ENCODE measurements around the gene MR1.

Gene MR1

GRCh38 chr1:181033799-181034451 lies at the start of gene MR1:
TSS of gene MR1 (plus strand) at chr1:181033983. CDS start at chr1:181034008, 25 bp downstream.
- DNase-seq, result peak in 1 of 2 donors; percentile 91

DNA sequence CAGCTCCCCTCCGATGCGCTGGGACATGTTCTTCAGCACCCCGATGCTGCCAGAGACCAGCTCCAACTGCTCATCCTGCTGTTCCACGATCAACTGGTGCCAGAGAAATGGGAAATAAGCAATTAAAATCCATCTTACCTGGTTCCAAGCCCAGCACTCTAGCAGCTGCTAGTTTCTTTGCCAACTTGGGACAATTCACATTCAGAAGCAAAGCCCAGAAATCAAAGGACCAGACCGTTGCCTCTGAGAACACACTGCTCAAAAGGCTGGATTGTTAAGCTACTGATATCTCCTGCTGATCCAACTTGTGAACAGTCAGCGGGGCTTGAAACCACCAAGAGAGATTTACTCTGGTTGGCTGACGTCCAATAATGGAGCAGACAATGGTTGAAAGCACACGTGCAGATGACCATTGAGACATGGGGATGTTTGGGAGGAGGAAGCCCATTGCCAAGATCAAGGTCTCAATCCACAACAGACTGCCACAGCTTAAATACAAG lies 45.5 kb upstream of the MR1 start:
- no peak for DNase-seq

GRCh38 chr1:180994262-180994661 lies 39.5 kb upstream of the MR1 start:
- no peak for DNase-seq

GRCh38 chr1:180997843-180998504 lies 35.8 kb upstream of the MR1 start:
- DNase-seq, result no peak

DNA sequence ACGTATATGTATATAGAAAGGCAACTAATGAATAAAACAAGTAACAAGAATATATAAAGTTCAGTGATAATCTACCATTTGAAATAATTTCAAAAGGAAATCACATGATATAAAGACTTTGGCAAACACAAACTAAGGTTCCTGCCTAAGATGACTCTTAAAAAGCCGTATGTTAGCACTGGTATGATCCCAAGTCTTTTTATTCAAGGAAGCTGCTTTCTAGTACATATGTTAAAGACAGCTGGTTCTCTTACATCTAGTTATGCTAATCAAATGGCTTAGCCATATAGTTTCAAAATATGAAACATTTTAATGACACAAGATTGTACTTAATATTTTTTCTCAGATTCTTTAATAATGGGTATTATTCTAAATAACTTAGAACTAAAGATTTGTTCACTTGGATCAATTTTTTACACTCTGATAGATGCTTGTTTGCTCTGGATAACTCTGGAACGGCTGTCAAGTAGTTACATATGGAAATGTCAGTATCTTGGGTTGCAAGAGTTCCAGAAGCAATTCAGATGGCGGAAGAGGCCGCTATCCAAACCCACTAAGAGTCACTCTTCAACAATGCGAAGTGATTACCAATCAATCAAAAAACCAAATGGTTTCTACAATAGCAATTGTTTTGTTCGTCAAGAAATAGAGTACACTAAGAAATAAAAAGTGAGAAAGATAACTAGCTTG lies 32.5 kb upstream of the MR1 start:
- DNase-seq, result no peak

GRCh38 chr1:181002582-181003172 lies 31.1 kb upstream of the MR1 start:
- DNase-seq, result no peak

DNA sequence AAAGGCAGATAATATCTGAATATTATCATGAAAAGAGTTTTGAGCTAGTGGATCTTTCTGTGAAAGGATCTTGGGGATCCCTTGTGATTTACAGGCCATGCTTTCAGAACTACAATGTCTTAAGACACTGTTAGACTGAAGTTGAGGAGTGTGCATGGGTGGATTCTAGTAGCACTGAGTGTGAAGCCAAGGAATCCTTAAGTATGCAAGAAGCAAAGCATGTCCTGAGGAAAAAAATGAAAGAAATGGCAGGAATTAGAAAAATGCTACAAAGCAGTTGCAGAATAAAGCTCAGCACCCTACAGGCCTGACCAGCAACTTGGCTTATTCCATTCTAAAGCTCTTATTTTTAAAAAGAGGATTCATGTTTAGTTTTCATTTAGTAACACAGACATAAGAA lies 23.0 kb upstream of the MR1 start:
- no peak for DNase-seq

DNA sequence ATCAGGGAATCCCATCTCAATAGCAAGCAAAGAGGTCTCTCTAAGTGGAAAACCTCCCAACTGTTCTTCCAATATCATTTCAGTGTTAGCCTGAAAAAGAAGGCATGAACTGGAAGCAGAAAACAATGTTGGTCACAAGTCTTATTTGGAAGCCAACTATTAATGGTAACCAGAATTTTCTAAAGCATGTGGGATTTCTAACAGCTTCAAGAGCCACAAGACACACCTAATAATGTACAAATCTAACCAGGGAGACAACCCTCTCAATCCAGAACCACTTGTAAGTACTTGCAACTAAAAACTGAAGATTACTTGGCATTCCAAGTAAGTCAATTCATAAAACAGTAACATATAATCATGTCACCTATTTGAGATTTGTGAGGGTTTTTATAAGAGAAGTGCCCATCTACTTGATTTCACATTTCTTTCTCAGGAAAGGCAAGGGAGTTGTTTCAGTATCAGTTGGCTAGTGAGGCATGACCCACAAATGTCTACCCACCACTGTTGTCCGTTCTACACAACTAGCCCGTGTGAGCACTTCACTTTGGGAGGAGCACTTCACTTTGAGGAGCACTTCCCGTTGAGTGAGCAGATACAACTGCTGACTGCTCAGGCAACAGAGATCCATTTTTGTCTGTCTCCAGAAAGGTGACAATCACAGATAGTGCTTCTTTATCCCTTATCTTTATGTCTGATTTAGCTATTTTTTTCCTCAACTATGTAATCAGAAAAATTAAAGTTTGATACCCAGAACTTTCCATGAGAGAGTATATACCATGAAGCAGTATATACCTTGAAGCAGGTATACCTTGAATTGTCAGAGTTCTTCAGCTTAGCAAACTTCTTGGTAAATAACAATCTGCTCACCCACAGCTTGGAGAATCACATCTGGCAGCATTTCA lies 22.2 kb upstream of the MR1 start:
- DNase-seq, result no peak

DNA sequence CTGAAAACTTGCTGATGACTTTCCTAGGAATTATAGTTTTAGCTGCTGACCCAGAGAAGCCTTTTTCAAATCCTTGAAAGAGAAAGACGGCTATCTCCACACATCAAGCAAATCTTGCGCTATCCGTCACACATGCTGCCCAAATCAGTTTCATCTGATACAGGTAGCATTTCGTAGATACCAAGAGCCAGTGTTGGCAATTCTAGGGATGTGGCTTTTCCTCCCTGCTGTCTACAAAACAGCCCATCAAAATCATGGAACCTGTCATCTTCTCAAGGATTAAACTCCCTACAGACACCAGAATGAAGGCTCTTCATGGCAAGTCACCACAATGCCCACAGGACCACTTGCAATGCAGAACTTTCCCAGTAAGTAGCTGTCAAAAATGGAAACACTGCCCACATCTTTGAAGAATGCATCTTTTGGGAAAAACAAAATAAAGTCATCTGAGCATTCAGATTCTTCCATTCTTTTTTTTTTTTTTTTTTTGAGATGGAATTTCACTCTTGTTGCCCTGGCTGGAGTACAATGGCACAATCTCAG lies 21.5 kb upstream of the MR1 start:
- no peak for DNase-seq

GRCh38 chr1:181013144-181013543 lies 20.6 kb upstream of the MR1 start:
- DNase-seq, result peak in 1 of 2 donors; percentile 52

DNA sequence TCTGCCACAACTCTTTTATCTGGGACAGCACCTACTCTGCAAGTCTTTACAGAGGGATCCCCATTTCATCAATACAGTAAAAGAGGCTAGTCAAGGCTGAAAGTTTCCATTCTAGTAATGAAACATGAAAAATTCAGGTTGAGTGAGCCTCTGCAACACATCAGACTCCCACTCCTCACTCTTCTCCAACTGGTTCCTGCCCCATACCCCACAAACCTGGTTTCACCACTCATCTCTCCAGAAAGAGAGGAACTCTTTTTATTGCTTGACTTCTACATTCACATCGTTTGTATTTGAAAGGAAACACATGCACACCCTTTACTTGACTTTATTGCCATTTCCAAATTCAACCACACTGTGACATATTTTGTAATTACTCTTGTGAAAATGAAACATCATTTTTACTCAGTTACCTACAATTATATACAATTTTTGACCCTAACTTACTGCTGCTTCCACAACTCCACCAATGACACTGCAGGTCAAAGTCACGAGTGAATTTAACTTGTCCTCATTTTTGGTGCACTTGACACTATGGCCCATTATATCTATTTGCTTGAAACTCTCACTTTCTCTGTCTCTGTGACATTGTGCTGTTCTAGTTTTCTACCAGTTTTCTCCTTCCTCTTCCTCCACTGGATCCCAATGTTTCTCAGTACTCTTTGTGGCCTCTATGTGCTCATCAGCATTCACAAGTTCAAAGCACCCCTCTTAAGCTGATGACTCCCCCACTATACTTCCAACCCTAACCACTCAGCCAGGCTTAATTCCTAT lies 19.1 kb upstream of the MR1 start:
- no peak for DNase-seq

DNA sequence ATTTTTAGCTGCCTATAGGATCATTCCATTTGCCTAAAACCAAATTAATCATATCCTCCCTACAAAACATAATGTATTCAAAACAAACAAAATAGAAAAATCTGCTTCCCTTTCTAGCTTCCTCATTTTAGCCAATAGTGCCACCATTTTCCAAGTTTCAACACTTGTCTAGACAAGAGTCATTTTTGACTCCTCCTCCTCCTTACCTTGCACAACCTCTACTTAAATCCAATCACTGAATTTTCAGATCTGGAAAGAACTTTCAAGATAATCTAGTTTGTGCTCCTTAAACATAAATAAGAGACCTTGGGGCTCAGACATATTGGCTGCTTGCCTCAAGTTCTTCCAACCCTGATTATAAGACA lies 18.6 kb upstream of the MR1 start:
- DNase-seq, result peak in 1 of 2 donors; percentile 84

DNA sequence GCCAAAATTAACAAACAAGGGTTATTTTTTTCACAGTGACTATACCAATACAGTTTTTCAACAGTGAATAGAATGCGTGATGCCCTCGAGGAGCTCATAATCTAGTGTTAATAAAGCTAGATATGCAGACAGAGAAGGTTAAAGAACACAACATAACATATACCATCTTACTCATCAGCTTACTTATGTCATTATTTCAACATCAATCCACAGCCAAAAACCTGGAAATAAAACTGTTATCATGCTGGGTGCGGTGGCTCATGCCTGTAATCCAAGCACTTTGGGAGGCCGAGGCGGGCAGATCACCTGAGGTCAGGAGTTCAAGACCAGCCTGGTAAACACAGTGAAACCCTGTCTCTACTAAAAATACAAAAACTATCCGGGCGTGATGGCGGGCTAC lies 17.2 kb upstream of the MR1 start:
- no peak for DNase-seq

DNA sequence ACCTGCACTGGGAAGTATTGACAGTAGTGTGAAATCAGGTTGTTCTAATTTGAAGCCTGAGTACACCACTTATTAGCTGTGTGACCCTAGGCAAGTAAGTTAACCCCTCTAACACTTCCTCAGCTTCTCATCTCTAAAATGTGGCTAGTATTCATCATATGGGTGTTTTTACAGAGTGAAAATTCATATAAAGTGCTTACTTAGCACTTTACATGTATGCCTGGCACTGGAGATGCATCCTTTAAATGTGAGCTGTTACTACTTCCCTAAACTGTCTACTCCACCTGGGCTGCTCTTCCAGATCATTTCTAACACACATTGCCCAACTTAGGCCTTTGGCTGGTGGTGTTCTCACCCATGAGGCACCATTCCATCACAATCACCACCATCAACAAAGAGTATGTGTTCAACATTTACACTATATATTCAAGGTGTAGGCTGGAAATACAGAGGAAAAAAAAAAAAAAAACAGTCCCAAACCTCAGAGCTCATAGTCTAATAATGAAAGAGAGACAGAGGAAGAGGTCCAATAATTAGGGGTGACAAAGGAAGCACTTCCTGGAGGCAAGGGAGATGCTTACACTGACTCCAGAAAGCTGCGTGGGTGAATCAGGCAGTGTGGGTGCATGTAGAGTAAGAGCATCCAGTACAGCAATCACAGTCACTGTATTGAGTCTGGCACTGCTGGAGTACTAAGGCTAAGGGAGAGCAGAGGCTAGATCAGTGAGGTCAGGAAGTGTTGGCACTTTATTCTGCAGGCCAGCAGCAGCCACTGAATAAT lies 14.7 kb upstream of the MR1 start:
- DNase-seq, result no peak

- no peak for DNase-seq
Observed at GRCh38 chr1:181021159-181021558, 12.6 kb upstream of the MR1 start.

DNA sequence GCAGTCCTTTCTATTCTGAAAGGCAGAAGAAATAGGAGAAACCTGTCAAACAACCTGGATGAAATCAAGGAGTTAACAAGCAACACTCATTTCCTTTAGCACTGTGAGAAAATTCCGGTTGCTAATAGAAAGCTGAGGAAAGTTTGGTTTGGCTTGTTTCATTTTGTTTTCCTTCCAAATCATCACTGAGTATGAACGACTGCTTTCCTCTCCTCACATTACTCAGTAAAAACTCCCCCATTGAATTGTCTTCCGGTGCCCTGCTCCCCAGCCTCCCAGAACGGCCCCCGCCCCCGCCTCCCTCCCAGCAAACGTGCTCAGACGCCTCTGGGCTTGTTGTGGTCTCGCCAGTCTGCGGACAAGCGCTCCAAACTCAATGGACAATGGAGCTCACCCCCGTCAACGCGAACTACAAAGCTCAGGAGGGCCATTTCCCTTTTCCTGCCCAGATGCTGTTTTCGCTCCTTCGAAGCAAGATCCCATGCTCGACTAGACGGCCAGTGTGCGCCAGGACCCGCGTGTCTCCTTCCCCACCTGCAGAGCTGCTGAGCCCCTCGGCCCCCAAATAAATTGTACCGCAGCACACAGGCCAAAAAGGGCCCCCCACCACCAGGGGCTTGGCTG lies 11.9 kb upstream of the MR1 start:
- DNase-seq, result peak; percentile 35 to 68

DNA sequence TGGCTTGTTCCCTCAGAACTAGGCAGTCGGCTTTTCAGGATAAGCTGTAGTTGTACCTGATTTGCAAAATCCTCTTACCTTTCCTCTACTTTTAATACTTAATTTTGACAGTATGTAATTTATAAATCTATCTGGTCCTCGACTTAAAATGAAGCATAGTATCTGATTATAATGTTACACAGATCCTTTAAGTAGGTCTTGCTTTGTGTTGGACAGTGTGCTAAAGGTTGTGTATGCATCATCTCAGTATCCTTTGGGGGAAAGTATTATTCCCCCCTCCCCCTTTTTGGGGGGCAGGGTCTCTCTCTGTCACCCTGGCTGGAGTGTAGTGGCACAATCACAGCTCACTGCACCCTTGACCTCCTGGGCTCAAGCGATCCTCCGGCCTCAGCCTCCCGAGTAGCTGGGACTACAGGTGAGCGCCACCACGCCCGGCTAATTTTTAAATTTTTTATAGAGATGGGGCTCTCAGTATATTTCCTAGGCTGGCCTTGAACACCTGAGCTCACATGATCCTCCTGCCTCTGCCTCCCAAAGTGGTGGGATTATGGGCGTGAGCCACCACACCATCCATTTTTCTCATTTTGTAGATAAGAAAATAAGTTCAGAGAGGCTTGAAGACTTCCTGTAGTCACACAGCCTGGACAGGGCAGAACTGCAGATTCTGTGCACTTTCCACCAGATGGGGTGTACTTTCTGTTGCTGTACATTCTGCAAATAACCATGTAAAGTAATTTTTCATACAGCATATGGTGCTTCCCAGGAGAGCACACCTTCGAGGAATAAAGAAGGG lies 10.3 kb upstream of the MR1 start:
- DNase-seq, result no peak

DNA sequence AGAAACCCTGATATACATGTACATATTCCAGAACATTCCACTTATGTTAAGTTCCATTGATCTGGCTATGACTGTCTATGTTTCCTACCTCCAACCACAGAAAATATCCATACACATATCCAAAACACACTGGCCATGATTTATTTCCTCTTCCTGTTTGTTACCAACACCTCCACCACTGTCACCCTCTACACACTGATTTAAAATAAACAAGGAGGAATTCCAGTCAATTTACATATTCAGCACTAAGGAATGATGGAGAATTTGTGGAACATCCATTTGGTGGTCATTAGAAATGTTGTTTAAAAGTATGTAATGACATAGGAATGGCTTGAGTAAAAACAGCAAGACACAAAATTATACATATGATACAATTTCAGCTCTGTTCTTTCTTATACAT lies 5.6 kb upstream of the MR1 start:
- no peak for DNase-seq

GRCh38 chr1:181028615-181029014 lies 5.2 kb upstream of the MR1 start:
- DNase-seq, result no peak
